ENCODE results near the gene TSPAN1.

TSPAN1 gene

GRCh38 chr1:46174448-46175231 lies at the start of gene TSPAN1:
Gene TSPAN1, plus strand, starts transcription at chr1:46175087. Its CDS starts 6,021 bp downstream, at chr1:46181108.
- no peak for TF ChIP-seq CTCF (conservative IDR thresholded peaks at IDR 0.05; ENCODE audit: control insufficient read depth, insufficient read depth, low read depth, low read length)
- peak; percentile 57 for DNase-seq (ENCODE audit: low read depth)
- H3K4me3 ChIP-seq (ENCODE audit: control insufficient read depth, low read depth, low read length): no peak within 1 kb of the TSS

GRCh38 chr1:46128344-46128743 lies 46.5 kb upstream of the TSPAN1 start:
- no peak for DNase-seq (ENCODE audit: low read depth)
- no peak for TF ChIP-seq CTCF (conservative IDR thresholded peaks at IDR 0.05; ENCODE audit: control insufficient read depth, insufficient read depth, low read depth, low read length)
- H3K4me3 ChIP-seq (ENCODE audit: control insufficient read depth, low read depth, low read length): no peak overlapping the region

- TF ChIP-seq CTCF (conservative IDR thresholded peaks at IDR 0.05; ENCODE audit: control insufficient read depth, insufficient read depth, low read depth, low read length): no peak
- no peak for DNase-seq (ENCODE audit: low read depth)
- no peak overlapping the region for H3K4me3 ChIP-seq (ENCODE audit: control insufficient read depth, low read depth, low read length)
These were observed 44.8 kb upstream of the TSPAN1 start for GRCh38 chr1:46130121-46130520.

GRCh38 chr1:46130606-46131005 lies 44.3 kb upstream of the TSPAN1 start:
- no peak for TF ChIP-seq CTCF (conservative IDR thresholded peaks at IDR 0.05; ENCODE audit: control insufficient read depth, insufficient read depth, low read depth, low read length)
- no peak for DNase-seq (ENCODE audit: low read depth)
- peak overlapping the region; percentile 49 for H3K4me3 ChIP-seq (ENCODE audit: control insufficient read depth, low read depth, low read length)

GRCh38 chr1:46131093-46131492 lies 43.8 kb upstream of the TSPAN1 start:
- no peak for TF ChIP-seq CTCF (conservative IDR thresholded peaks at IDR 0.05; ENCODE audit: control insufficient read depth, insufficient read depth, low read depth, low read length)
- peak overlapping the region; percentile 49 for H3K4me3 ChIP-seq (ENCODE audit: control insufficient read depth, low read depth, low read length)
- no peak for DNase-seq (ENCODE audit: low read depth)

- H3K4me3 ChIP-seq (ENCODE audit: control insufficient read depth, low read depth, low read length): peak overlapping the region; percentile 49
- no peak for TF ChIP-seq CTCF (conservative IDR thresholded peaks at IDR 0.05; ENCODE audit: control insufficient read depth, insufficient read depth, low read depth, low read length)
- DNase-seq (ENCODE audit: low read depth): peak; percentile 27
These were observed 43.0 kb upstream of the TSPAN1 start for GRCh38 chr1:46131712-46132528.

Measured in fibroblast of mammary gland (primary cell).